HEK293 (cell line): ENCODE measurements around the gene ALB.

Source experiments
- CTCF ChIP-seq: fragments of 450-650 bp; formaldehyde crosslinking; IDR thresholded peaks from 2 replicates; pipeline ENCODE4 v1.5.1; 2016; ENCODE audit warnings: missing biosample characterization, missing genetic modification characterization
- GLIS1 ChIP-seq: fragments of 450-650 bp; formaldehyde crosslinking; IDR thresholded peaks from 2 replicates; pipeline ENCODE4 v1.5.1; 2016; ENCODE audit warnings: missing biosample characterization, missing genetic modification characterization
- HOXC10 ChIP-seq: sonication (generic); formaldehyde crosslinking; IDR thresholded peaks from 2 replicates; pipeline ENCODE4 v1.8.1; 2023; ENCODE audit warnings: mild to moderate bottlenecking, missing genetic modification reagents
- KLF16 ChIP-seq: fragments of 450-650 bp; formaldehyde crosslinking; IDR thresholded peaks from 2 replicates; pipeline ENCODE4 v1.5.1; 2017; ENCODE audit warnings: missing biosample characterization, missing genetic modification characterization
- REST ChIP-seq: fragments of 450-650 bp; formaldehyde crosslinking; IDR thresholded peaks from 2 replicates; pipeline ENCODE4 v1.5.1; 2016; ENCODE audit warnings: missing biosample characterization, missing genetic modification characterization
- SP2 ChIP-seq: fragments of 450-650 bp; formaldehyde crosslinking; IDR thresholded peaks from 2 replicates; pipeline ENCODE4 v1.5.1; 2016; ENCODE audit warnings: missing biosample characterization, missing genetic modification characterization
- YY1 ChIP-seq: fragments of 450-650 bp; formaldehyde crosslinking; IDR thresholded peaks from 2 replicates; pipeline ENCODE4 v1.5.1; 2018; ENCODE audit warnings: missing biosample characterization, missing genetic modification characterization
- ZBTB11 ChIP-seq: fragments of 450-650 bp; formaldehyde crosslinking; conservative IDR thresholded peaks from 2 replicates; pipeline ENCODE4 v1.5.1; 2016; ENCODE audit warnings: low read depth, missing biosample characterization, missing genetic modification characterization
- ZBTB49 ChIP-seq: fragments of 450-650 bp; formaldehyde crosslinking; IDR thresholded peaks from 2 replicates; pipeline ENCODE4 v1.5.1; 2016; ENCODE audit warnings: missing biosample characterization, missing genetic modification characterization, low read depth
- ZNF274 ChIP-seq, 2 experiments: fragments of 200-500 bp in 1 of 2; fragments of 450-650 bp in 1 of 2; sonication (Bioruptor generic) in 1 of 2; formaldehyde crosslinking in 1 of 2; IDR thresholded peaks; 2 replicates each; pipeline versions ENCODE4 v1.5.1 to v1.6.1; 2014 to 2016; ENCODE audit warnings: borderline replicate concordance in 1 of 2, inconsistent platforms in 1 of 2, low read length in 1 of 2, missing biosample characterization in 1 of 2, missing genetic modification characterization in 1 of 2
- ZNF398 ChIP-seq: fragments of 450-650 bp; formaldehyde crosslinking; IDR thresholded peaks from 2 replicates; pipeline ENCODE4 v1.5.1; 2017; ENCODE audit warnings: missing biosample characterization, missing genetic modification characterization
- ZNF776 ChIP-seq: fragments of 450-650 bp; formaldehyde crosslinking; IDR thresholded peaks from 2 replicates; pipeline ENCODE4 v1.5.0; 2017; ENCODE audit warnings: missing biosample characterization, missing genetic modification characterization, borderline replicate concordance
- ZSCAN5A ChIP-seq: fragments of 450-650 bp; formaldehyde crosslinking; IDR thresholded peaks from 2 replicates; pipeline ENCODE4 v1.5.1; 2016; ENCODE audit warnings: missing biosample characterization, missing genetic modification characterization

- TF ChIP-seq KLF16 (tag by site-specific recombination) (no peak), ZNF274 (IDR thresholded peaks at IDR 0.05; ENCODE audit: low read length) (no peak), ZNF274 (tag by site-specific recombination; IDR thresholded peaks at IDR 0.05; ENCODE audit: borderline replicate concordance) (no peak), YY1 (tag by site-specific recombination) (no peak), CTCF (no peak), ZBTB11 (tag by site-specific recombination) (no peak), REST (no peak), SP2 (tag by site-specific recombination) (no peak), ZNF398 (tag by site-specific recombination) (no peak), ZNF776 (tag by site-specific recombination) (no peak), HOXC10 (no peak), ZSCAN5A (tag by site-specific recombination) (no peak), GLIS1 (tag by site-specific recombination) (no peak), ZBTB49 (no peak)
These were observed 35.9 kb downstream of the ALB start for GRCh38 chr4:73439991-73440390.
